Smooth muscle cell (in vitro differentiated cells): Measurements from ENCODE around the gene ARID2. TPM values are rescaled to one million over a fixed set of nuclear protein-coding genes. Genes with fewer than 3 reads are reported as not detected.

ENCODE experiments used
- DNase-seq: peaks from one replicate; lab custom pipeline; 2025; ENCODE audit not compliant: unreplicated experiment; lab: John Stamatoyannopoulos, UW
- H2AFZ ChIP-seq: fragments of 200-600 bp; sonication (generic); 2 replicates; pipeline ENCODE4 v1.6.0; 2016; ENCODE audit warnings: antibody characterized with exemption, low read depth, mild to moderate bottlenecking
- H3F3A ChIP-seq: fragments of 200-600 bp; sonication (generic); 2 replicates; pipeline ENCODE4 v1.6.0; 2017; ENCODE audit warnings: antibody characterized with exemption, low read depth
- H3K27ac ChIP-seq: fragments of 200-600 bp; sonication (generic); 2 replicates; pipeline ENCODE4 v1.5.1; 2016; ENCODE audit warnings: low read depth, mild to moderate bottlenecking
- H3K27me3 ChIP-seq: fragments of 200-600 bp; sonication (generic); 2 replicates; pipeline ENCODE4 v1.6.1; 2016; ENCODE audit warnings: low read depth, mild to moderate bottlenecking
- H3K36me3 ChIP-seq: fragments of 200-600 bp; sonication (generic); 2 replicates; pipeline ENCODE4 v1.5.1; 2016; ENCODE audit warnings: low read depth
- H3K4me1 ChIP-seq: fragments of 200-600 bp; sonication (generic); 2 replicates; pipeline ENCODE4 v1.5.1; 2016; ENCODE audit warnings: low read depth
- H3K4me2 ChIP-seq: fragments of 200-600 bp; sonication (generic); 2 replicates; pipeline ENCODE4 v1.6.0; 2016; ENCODE audit warnings: mild to moderate bottlenecking
- H3K4me3 ChIP-seq: fragments of 200-600 bp; sonication (generic); 2 replicates; pipeline ENCODE4 v1.5.1; 2016; ENCODE audit warnings: mild to moderate bottlenecking
- H3K79me2 ChIP-seq: fragments of 200-600 bp; sonication (generic); 2 replicates; pipeline ENCODE4 v1.6.0; 2016; ENCODE audit warnings: low read depth, mild to moderate bottlenecking
- H3K9ac ChIP-seq: fragments of 200-600 bp; sonication (generic); 2 replicates; pipeline ENCODE4 v1.6.0; 2016; ENCODE audit warnings: low read depth
- H3K9me3 ChIP-seq: fragments of 200-600 bp; sonication (generic); replicated peaks from 2 replicates; pipeline ENCODE4 v1.5.1; 2016; ENCODE audit warnings: low read depth
- H4K20me1 ChIP-seq: fragments of 200-600 bp; sonication (generic); 2 replicates; pipeline ENCODE4 v1.6.0; 2016; ENCODE audit warnings: low read depth
- WGBS: methylation state at CpG from one replicate; pipeline ENCODE4 v1.1.7; 2016; ENCODE audit warnings: low lambda C conversion rate; 5-methylcytosine and 5-hydroxymethylcytosine counted together
- polyA plus RNA-seq: library from polyadenylated mRNA; unstranded; fragments of >200 nt; fragmentation: Nextera tagmentation; extraction: Ambion mirVana; gene quantifications from 2 replicates; pipeline ENCODE4 v1.2.1, GENCODE V29; 2016
- total RNA-seq: library from RNA; depleted of rRNA; stranded (reverse); fragments of >200 nt; gene quantifications from 2 replicates; pipeline ENCODE4 v1.2.3, GENCODE V29; 2014
- TF ChIP-seq, protein P1 (sequence below): fragments of 200-600 bp; sonication (generic); IDR thresholded peaks from 2 replicates; pipeline ENCODE4 v1.5.1; 2017; ENCODE audit warnings: borderline replicate concordance, mild to moderate bottlenecking, antibody characterized with exemption; ENCODE audit not compliant: insufficient read depth, poor library complexity, severe bottlenecking

The ARID2 gene
- total and polyA plus RNA-seq, 2 experiments from 2014 or later: 9.9 to 36.2 TPM

DNA sequence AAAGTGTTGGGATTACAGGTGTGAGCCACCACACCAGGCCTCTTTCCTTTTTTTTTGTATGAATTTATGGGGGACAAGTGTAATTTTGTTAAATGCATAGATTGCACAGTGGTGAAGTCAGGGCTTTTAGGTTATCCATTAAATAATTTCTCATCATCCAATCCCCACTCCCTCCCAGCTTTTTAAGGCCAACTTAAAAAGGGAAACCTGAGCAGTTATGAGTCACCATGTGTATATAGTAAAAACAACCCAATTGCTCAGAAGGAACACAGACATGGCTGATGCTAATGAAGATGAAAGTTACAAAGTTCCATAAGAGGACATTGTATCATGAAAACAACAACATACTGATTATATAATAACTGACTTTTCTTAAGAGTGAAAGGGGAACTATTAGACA lies 25.6 kb upstream of the ARID2 start:
- H4K20me1 ChIP-seq: peaks cover 2% of the 10 kb centered on the region
- no peaks in the 10 kb centered on the region for H3K79me2 ChIP-seq
- no peak overlapping the region for H3K4me2 ChIP-seq
- no peak overlapping the region for H2AFZ ChIP-seq
- no peak for DNase-seq
- H3K4me3 ChIP-seq: no peak overlapping the region
- H3K27ac ChIP-seq: no peak overlapping the region
- H3K9me3 ChIP-seq: peaks cover 4% of the 10 kb centered on the region
- no peaks in the 10 kb centered on the region for H3F3A ChIP-seq
- no peaks in the 10 kb centered on the region for H3K4me1 ChIP-seq
- TF ChIP-seq, protein P1, sequence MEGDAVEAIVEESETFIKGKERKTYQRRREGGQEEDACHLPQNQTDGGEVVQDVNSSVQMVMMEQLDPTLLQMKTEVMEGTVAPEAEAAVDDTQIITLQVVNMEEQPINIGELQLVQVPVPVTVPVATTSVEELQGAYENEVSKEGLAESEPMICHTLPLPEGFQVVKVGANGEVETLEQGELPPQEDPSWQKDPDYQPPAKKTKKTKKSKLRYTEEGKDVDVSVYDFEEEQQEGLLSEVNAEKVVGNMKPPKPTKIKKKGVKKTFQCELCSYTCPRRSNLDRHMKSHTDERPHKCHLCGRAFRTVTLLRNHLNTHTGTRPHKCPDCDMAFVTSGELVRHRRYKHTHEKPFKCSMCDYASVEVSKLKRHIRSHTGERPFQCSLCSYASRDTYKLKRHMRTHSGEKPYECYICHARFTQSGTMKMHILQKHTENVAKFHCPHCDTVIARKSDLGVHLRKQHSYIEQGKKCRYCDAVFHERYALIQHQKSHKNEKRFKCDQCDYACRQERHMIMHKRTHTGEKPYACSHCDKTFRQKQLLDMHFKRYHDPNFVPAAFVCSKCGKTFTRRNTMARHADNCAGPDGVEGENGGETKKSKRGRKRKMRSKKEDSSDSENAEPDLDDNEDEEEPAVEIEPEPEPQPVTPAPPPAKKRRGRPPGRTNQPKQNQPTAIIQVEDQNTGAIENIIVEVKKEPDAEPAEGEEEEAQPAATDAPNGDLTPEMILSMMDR: no peak
- no peaks in the 10 kb centered on the region for H3K36me3 ChIP-seq
- no peak overlapping the region for H3K9ac ChIP-seq
- no peaks in the 10 kb centered on the region for H3K27me3 ChIP-seq

DNA sequence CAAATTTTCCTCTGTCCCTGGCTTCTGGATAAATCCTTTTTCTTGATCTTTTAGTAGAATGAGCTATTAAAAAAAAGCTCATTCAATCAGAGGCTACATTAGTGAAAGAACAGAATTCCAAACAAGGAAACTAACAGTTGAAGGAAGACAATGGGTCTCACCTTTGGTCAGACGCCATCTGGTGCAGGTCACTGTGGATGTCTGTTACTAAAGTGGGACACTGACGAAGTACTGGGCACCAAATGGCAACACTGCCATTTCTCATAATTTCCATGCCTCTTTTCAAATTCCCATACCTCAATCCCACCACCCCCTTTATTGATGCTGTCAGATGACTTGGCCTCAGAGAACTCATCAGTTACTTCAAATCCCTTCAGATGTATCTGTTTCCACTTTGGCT lies 24.5 kb upstream of the ARID2 start:
- Histone ChIP-seq H3K27ac (no peak overlapping the region), H3F3A (no peaks in the 10 kb centered on the region), H3K79me2 (no peaks in the 10 kb centered on the region), H3K4me2 (no peak overlapping the region), H3K9me3 (peaks cover 4% of the 10 kb centered on the region), H3K27me3 (no peaks in the 10 kb centered on the region), H3K9ac (no peak overlapping the region), H3K4me3 (no peak overlapping the region), H3K4me1 (no peaks in the 10 kb centered on the region), H3K36me3 (no peaks in the 10 kb centered on the region), H4K20me1 (peaks cover 3% of the 10 kb centered on the region), H2AFZ (no peak overlapping the region)
- WGBS: 74% methylated on average over 2 of the region's 2 CpGs
- no peak for DNase-seq
- TF ChIP-seq, protein P1: no peak

DNA sequence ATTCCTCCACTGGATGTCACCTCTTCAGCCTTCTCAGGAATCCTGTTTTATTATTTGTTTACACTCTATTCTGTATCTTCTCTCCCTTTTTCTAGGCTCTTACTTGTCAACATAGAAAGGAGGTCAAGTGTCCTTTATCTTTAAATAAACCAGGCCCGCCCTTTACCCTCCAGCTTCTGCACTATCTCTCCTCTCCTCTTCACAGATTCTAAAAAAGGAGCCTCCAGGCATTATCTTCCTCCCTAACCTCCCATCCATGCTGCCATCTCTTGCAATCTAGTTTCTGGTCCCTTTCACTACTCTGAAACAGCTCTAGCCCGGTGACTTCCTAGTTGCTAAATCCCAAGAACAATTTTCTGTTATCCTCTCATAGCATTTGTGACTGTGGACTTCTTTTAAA lies 24.1 kb upstream of the ARID2 start:
- no peak for DNase-seq
- H3F3A ChIP-seq: no peaks in the 10 kb centered on the region
- no peaks in the 10 kb centered on the region for H3K27me3 ChIP-seq
- H3K9me3 ChIP-seq: peaks cover 4% of the 10 kb centered on the region
- H3K27ac ChIP-seq: no peak overlapping the region
- H3K79me2 ChIP-seq: no peaks in the 10 kb centered on the region
- no peaks in the 10 kb centered on the region for H3K36me3 ChIP-seq
- H3K4me1 ChIP-seq: no peaks in the 10 kb centered on the region
- H4K20me1 ChIP-seq: peaks cover 3% of the 10 kb centered on the region
- no peak overlapping the region for H3K4me3 ChIP-seq
- H3K9ac ChIP-seq: no peak overlapping the region
- H2AFZ ChIP-seq: no peak overlapping the region
- TF ChIP-seq, protein P1: no peak
- 23% methylated on average over 2 of the region's 2 CpGs for WGBS
- H3K4me2 ChIP-seq: no peak overlapping the region

DNA sequence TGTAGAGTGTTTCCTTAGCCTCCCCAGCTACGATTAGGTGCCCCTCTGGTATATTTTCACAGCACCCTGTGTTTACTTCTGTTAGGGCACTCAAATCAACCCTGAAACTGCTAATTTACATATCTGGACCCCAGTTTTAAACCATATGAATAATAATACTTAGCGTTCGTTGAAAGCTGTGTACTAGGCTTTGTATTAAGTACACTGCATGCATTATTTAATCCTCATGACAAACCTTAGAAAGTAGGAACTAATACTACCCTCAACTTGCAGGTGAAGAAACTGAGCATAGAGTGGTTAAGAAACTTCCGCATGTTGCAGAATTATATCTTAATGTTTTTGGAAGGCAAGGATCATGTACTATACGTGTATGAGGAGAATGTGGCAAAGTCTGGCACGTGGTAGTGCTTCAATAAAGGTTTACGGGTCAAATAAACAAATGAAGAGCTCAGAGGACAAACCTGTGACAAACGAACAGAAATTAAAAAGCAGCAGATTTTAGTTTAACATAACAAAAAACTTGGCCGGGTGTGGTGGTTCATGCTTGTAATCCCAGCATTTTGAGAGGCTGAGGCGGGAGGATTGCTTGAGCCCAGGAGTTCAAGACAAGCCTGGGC lies 22.2 kb upstream of the ARID2 start:
- TF ChIP-seq, protein P1: no peak

More for the DNA sequence above, 22.2 kb upstream of the ARID2 start:
- no peaks in the 10 kb centered on the region for H3K36me3 ChIP-seq
- H3K4me1 ChIP-seq: no peaks in the 10 kb centered on the region
- no peak overlapping the region for H2AFZ ChIP-seq
- WGBS: 88% methylated on average over 10 of the region's 10 CpGs
- H4K20me1 ChIP-seq: peaks cover 3% of the 10 kb centered on the region
- H3K4me2 ChIP-seq: no peak overlapping the region
- no peak overlapping the region for H3K9ac ChIP-seq
- H3K27ac ChIP-seq: no peak overlapping the region
- H3F3A ChIP-seq: no peaks in the 10 kb centered on the region
- no peak for DNase-seq
- no peaks in the 10 kb centered on the region for H3K27me3 ChIP-seq
- H3K4me3 ChIP-seq: no peak overlapping the region
- H3K9me3 ChIP-seq: no peaks in the 10 kb centered on the region
- no peaks in the 10 kb centered on the region for H3K79me2 ChIP-seq
